SKM-1 (cell line): ENCODE measurements around the gene KIAA1549.

Experiments
- DNase-seq: peaks from one replicate; lab custom pipeline; 2025; ENCODE audit not compliant: unreplicated experiment; lab: John Stamatoyannopoulos, UW

KIAA1549 gene

DNA sequence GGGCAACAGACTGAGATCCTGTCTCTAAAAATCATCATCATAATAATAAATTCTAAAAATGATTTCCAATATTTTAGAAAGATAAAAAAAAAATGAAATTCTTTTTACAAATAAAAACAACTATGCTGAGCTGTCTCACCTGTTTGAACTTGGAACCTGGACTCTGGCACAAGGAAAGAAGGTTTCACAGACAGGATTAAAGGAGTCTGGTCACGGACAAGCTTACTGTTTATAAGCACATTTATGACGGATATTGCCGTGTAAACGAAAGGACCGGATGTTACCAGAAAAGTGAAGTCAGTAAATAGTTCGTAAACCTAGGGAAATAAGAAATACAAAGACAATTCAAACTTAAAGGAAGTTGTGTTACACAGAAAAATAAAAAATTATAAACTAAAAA, 70.2 kb downstream of the KIAA1549 start:
- no peak for DNase-seq

DNA sequence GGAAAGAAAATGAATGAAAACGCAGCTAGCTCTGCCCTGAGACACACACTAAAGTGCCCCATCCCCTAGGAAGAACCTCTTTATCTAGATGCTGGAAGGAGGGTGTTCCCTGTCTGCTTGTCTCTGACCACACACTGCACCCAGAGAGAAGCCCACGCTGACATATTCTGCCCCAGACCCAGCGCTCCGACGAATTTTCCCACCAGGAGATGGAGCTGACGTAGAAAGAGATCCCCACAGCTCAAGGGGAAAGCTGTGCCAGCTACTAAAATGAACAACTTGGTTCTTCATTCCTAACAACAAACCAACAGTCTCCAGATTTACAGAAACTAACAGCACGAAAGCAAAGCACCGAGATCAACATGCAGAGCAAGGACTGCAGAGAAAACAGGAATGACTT, 73.3 kb downstream of the KIAA1549 start:
- DNase-seq = no peak

DNA sequence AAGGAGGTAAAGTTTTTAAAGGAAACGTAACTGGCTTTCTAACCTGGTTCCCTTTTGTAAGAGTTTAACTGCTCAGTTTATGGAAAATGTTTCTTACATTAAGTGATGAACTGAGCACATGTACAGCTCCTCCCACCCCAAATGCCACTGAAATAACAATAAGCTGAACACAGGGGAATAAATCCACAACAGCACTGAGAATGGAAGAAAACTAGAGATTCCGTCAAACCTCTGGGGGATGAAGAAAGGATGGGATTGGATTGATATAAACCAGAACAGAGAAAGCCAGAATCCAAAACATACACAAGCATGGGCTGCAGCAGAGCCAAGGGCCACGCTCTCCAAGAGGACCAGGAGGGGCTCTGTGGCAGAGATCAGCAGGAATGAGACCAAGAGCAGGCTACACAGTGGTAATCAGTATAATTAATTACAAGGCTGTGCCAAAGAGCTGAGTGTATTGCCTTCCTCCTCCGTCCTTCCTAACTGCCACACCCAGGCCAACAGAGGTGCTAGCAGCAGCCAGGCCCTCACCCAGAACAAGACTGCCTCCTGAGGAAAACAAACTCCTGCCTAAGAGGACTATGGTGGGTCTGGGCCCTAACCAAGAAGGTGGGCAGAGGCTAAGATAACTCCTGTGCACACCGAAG, 73.9 kb downstream of the KIAA1549 start:
- DNase-seq = no peak

DNA sequence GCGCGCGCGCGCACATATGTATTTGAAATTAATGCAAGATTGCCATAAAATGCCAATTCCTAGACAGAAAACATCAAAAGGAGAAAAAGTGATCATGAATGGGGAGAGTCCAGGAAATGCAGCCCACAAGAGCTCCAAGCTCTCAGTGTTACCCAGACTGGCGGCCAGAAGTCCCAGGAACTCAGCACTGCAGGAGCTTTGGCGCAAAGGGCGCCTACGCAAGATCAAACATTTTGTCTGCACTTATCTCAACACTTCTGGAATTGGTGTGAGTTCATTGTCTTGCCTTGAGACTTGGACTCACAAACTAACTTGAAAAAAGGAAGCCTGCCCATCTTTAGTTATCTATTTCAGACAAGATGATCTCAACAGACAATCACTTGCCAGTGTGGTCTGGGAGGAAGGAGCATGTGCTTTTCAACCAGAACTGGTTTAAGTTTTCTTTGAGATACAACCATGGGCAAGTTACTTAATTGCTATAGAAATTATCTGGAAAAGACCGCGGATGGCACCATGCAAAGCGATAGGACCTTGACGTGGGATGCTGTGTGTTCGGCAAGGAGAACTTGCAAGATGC, 77.2 kb downstream of the KIAA1549 start:
- no peak for DNase-seq

DNA sequence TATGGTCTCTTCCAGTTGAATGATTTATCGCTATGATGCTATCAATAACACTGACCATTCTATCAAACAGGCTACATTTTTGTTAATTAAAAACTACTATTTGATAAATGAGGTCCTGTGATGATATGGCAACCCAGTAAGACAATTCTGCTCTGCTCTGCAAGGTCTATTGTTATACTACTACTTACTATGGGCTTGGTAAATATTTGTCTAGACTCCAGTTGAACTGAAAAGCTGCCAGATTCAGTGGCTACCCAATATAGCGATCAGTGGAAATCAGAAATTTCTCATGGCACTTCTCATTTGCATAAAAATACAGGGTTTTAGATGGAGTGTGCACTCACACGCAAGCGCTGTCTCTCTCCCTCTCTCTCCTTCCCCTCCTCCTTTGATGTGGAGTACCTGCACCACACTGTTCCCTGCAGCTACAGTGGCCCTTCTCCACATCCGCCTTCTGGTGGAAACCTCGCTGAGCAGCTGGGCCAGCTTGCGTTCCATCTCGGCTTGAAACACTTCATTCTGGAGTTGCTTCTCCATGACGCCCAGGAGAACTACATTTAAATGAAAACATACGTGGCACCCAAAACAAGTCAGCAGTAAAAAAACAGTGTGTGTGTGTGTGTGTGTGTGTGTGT, 77.9 kb downstream of the KIAA1549 start:
- no peak for DNase-seq

DNA sequence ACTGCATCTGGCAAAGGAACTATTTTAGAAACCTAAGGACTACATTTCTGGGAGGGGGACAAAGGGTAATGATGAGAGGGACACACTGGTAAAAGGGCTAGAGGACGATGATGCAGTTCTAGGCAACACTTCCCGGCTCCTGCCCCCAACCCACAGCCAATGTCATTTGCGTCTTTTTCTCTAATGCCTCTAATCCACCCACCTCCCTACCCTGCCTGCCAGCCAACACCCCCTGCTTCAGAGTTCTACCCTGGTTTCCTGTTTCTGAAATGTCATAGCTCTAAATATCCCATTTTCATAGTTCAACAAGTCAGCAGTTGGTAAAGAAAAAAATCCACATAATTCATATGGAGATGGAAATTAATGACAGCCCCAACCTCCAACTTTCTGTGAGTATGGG, 79.0 kb downstream of the KIAA1549 start:
- DNase-seq = no peak

DNA sequence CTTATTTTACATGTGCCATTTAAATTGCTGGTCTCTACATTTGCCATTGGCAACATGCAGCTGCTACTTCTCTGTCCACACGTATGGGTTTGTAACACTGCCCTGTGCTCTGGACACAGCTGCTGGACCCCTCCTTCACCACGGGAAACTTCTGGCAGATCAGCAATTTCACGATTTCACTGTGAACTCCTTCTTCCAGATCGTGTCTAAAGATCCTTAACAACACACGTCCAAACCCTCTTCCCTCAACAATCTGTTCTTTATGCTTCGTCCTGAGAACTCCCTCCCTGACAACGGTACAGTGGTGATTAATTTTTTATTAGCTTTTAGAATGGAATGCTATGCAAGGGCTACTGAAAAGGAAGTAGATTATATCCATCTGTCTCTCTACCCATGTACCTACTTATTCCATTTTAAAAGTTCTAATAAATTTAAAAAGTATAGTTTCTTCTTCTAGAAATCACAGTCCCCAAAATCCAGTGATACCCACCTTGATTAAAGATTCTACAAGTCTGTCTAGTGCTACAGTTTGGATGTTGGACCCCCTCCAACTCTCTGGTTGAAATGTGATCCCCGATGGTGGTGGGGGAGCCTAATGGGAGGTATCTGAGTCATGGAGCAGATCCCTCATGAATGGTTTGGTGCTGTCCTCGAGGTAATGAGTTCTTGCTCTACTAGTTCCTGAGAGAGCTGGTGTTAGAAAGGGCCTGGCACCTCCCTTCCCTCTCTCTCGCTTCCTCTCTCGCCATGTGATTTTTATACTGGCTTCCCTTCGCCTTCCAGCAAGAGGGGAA, 81.0 kb downstream of the KIAA1549 start:
- DNase-seq = no peak

DNA sequence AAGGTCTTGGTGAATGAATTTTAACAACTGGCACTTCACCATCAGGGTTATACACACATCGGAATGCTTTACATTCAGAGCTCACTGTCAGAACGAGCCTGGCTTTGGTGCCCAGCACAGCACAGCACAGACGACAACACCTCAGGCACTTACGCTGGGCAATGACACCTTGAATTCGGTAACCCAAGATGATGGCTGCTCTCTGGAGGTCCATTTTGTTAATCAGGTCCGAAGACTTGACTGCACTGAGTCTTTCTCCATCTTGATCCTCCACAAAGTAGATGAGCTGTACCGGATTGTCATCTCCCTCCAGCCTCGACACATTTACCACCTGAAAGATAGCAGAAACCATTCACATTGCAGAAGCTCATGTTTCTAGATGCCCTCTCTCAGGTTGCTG, 82.4 kb downstream of the KIAA1549 start:
- DNase-seq = no peak

DNA sequence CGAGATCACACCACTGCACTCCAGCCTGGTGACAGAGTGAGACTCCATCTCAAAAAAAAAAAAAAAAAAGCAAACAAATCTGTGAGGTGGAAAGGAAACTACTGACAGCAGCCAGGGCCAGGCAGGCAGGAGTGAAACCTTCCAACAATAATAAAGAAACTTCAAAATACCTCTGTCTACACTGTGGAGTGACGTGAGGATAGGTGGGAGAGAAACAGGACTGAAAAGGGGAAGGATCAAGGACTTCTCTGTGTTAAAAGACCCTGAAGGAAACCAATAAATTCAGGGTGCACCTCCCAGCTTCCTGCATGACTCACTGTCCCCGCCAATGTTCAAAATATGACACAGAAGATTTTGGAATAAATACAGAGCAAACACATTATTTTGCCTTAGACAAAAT, 82.9 kb downstream of the KIAA1549 start:
- DNase-seq = no peak

DNA sequence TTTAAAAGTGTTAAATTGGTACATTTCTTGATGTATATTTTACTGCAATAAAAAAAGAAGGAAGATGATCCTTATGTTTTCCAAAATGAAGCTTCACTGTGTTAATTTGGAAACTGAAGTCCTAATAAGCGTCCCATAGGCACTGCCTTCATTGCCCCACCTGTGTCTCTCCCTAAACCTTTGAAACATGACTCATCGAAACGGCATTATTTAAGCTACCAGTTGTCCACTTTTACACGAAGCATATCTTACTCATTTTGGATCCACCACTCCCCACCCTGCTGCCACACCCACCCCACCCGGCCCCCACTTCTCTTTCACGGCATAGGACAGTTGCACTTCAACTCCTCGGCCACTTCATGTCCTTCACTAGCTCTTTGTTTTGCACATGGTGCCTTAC, 85.5 kb downstream of the KIAA1549 start:
- DNase-seq = no peak

DNA sequence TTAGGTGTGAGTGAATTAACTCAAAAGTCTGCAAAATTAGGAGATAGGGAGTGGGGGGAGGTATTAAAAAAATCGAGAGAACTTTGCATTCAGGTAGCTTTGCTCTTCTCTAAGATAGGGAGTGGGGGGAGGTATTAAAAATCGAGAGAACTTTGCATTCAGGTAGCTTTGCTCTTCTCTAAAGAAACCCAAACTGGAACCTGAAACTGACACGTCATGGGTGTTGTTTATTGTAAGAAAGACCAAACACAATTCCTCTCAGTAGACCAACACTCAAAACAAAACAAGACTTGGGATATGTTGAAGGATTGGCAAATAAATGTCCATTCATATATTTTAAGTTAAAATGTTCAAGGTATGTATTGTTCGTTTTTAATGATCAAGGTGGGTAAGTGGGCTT, 87.9 kb downstream of the KIAA1549 start:
- no peak for DNase-seq

DNA sequence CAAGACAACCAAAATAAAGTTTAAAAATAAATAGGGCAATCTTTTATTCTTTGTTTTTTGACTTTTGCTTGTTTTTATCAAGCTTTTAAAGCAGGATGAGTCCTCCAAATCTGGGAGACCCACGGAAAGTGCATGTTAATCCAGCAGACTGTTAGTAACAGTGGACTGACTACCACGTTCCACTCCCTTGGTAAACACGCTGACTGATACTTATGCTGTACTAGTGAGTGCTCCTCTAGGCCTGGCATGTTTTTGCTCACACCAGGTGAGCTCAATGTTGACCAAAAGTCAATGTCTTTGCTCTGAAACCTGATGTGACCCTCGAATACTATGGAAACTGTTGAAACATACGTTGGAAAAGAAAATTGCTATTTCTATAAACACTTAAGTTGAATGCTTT, 88.4 kb downstream of the KIAA1549 start:
- DNase-seq = no peak

DNA sequence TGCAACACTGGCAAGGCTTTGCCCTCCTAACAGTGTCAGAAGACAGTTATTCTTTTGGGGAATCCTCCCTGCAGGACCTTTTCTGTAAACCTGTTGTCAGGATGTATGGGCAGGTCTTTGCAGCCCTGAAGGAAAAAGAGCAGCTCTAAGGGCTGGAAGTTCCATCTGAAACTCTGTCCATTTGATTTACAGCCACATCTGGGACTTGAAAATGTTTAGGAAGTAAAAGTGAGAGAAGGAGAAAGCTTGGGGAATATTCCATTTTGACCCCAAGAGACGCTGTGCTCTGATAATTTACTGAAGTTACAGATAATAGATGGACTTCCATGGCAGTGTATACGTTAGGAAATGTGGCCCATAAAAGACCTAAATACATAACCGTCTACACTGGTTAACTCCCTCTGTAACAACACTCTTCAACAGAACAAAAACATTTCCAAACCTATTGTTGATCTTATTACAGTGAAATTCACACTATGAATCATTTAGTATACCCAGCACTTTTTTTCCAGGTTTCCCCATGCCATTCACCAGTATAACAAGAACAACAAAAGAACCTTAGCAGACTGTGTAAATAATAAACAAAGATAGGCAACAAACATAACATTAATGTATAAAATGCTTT, 89.1 kb downstream of the KIAA1549 start:
- DNase-seq = no peak

DNA sequence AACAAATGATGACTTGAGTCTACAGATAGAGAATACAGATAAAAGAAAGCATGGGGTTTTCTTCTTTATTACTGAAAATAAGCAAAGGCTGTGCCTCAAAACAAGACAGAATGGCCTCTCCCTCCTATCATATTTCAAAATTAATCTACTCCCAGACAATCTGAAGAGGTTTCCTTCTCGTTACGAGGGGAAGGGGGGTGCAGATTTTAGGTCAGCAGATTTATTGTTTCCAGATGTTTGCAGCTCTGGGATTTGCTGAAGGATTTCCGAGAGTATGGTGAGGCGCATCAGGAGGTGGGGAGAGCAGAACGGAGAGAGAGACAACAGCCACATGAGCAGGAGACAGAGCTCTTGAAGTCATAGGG, 89.8 kb downstream of the KIAA1549 start:
- no peak for DNase-seq

DNA sequence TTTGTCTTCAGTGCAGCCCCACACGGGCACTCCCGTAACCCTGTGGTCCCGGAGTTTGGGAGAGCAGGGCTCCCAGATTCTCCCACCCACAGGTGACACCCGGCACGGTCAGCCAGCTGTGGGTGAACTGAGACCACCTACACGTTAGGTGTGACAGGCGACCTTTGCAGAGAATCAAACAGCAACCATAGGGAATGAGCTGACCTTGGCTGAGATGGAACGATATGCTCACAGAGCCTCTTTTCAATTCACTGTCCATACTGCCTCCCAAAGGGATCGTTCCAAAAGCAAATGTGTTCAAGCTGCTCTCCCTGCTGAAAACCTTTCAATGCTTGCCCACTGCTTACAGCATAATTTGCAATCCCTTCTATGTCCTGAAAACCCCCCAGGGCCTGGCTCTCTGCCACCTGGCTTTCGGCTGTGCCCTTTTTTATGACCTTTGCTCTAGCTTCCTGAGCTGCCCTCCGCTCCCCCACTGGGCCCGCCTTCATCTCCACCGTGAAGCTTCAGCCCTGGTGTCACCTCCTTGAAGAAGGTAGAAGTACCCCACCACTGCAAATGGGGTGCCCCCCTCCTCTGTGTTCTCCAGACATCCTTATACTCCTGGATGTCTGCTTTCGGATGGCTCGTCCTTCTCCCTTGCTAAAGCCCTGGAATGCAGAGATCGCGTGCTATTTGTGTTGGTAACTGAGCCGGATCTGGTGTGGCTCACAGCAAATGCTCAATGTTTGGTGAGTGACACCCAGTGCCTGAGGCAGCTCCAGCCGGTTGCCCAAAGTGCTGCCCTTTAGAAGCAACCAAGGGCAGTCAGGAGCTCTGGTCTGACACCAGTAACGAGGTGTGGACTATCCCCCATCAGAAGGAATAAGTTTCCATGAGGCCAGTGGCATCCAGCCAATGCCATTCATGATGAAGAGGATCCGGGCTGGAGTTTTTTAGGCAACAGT, 90.4 kb downstream of the KIAA1549 start:
- no peak for DNase-seq

DNA sequence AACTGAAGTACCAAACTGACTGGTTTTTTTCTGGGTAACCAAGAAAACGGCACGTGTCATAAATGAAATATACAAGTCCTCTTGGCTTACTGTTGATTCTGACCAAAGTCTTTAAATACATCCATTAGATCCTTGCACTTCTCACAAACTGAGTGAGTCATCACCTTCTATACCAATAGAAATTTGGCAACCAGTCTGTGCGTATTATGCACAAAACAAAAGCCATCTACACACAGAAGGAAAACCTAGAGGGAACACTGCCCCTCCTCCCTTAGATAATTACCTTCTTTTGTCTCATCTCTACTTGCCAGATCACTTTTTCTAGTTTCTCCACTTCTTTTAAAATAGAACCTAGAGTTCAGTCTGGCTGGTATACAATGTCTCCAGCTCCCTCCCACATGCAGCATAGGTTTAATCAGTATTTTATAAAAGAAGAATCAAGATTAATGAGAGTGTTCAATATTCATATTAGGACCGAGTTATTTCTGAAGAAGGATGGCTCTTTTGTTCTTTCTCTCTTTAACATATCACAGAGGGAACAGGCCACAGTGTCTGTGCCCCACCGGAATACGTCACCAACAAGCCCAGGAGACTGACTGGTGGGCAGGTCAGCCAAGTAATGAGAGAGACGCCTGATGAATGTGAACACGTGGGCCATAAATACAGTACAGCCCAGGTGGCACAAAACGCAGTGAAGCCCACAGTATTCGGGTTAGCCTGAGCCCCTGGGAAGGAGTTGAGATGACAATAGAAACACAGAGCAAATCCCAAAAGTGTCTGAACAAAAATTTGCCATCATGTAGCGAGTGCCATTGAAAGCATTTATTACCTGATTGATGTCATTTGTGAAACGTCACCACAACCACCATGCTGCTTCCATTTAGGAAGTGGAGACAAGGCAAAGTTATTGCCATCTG, 91.3 kb downstream of the KIAA1549 start:
- DNase-seq = no peak

DNA sequence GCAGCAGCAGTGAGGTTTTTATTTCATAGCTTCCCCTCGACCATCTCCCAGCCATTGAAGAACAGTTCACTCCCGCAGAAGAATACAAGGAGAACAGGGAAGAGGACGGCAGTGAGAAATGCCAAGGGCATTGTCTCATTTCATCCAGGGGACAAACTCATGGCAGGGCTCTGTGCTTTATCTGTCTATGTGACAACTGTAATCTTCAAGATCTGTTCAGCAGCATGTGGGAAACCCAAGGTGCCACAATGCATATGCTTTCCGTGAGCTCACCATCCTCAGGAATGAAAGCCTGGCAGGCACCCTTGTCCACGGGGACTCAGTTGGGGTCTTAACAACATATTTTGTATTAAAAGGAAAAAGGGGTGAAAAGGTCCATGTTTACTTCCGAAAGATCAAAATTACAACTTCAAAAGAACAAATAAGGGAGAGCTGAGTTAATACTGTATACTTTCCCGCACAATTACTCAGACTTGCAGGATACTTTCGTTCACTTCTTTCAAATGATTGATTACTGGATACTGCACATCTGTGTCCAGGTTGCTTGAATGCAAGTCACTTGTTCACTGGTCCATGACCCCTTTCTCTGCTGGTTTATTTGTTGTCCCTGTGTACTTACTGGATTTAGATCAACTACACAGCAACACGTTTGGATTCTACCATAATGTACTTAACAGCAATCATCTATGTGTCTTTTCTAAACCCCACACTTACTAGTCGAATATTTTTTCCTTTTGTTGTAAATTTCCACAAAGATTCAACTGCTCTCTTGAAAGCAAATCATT, 93.1 kb downstream of the KIAA1549 start:
- DNase-seq = no peak

DNA sequence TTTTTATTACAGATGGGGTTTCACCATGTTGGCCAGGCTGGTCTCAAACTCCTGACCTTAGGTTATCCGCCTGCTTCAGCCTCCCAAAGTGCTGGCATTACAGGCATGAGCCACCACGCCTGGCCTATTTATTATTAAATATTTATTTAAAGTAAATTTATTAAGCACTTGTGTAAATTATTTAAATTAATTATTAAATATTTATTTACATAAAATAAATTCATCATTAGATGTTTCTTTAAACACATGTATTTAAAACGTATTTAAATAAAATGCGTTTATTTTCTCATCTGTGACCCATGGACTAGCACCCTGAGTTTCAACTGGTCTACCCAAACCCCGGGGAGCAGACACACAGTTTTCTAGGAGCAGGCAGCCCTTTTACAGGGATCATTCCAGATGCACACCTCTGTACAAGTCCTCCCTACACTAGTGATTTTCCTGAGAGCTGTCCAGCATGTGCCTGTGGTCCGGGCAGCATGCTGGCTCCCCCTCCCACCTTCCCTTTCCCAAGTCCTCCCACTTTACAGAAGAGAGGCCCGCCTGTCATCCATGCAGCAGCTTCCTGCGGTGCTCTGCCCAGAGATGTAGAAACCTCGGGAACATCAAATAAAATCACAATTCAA, 94.0 kb downstream of the KIAA1549 start:
- DNase-seq = no peak
